GM21390 (cell line): Measurements from ENCODE around the gene ONECUT3.

Experiments
- ATAC-seq: cut with Tn5 transposase; IDR thresholded peaks from one replicate; pipeline ENCODE4 v1.9.1; 2021; ENCODE audit not compliant: unreplicated experiment

The ONECUT3 gene

GRCh38 chr19:1739960-1740629, 13.2 kb upstream of the ONECUT3 start:
- ATAC-seq, result no peak

- no peak for ATAC-seq
These were observed 10.2 kb upstream of the ONECUT3 start for GRCh38 chr19:1742989-1743696.

DNA sequence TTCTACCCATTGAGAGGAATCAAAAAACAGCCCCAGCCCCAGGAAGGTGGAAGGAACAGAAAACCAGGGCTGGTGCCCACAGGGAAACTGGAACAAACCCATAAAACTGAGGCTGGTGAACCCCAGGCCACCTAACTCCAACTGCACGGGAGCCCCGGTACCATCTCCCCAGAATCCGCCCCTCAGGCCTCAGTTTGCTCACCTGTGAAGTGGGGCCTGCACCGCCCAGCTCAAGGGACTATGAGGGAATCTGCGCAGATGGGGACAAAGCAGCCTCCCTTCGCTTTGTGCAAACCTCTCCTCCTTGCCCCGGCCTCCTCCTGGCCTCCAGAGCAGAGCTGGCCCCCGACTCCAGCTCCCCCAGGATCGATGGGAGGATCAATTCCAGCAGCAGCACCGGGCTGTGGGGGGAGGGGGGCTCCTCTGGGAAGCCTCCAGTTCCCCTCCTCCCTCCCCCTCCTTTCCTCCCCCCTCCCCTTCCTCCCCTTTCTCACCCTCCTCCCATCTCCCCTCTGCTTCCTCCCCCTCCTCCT, 9.1 kb upstream of the ONECUT3 start:
- no peak for ATAC-seq

DNA sequence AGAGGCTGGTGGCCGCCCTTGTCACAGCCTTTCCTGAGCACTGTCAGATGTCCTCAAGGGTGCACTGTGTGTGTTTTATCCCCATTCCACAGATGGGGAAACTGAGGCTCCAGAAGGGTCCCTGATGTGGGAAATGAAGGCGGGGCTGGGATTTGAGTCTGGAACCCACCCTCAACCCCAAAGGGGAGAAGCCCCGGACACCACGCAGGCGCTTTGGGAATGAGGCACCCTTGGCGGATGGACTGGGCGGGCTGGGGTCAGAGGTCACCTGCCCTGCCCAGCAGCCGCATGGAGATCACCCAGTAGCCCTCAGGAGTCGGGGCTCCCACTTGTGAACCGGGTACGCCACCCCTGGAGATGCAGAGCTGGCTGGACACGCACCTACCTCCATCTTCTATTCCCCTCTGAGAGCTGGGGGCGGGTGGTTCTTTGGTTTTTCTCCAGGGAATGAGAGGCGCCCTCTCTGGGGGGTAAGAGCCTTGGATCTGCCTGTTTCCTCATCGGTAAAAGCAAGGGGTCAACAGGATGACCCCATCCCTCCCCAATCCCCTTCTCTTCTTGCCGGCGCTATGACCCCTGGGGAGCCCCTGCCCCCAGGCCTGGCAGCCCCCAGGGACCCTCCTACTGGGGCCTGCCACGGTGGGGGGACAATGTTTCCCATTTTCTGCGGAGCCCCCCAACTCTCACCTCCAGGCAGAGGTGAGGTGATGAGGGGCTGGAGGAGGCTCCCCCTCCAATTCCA, 8.3 kb upstream of the ONECUT3 start:
- no peak for ATAC-seq

GRCh38 chr19:1745589-1746031, 7.7 kb upstream of the ONECUT3 start:
- ATAC-seq, result no peak

GRCh38 chr19:1746401-1747284, 6.7 kb upstream of the ONECUT3 start:
- no peak for ATAC-seq

- ATAC-seq, result no peak
These were observed 5.8 kb upstream of the ONECUT3 start for GRCh38 chr19:1747285-1748114.

- ATAC-seq, result no peak
These were observed 5.0 kb upstream of the ONECUT3 start for GRCh38 chr19:1748115-1748872.

GRCh38 chr19:1748873-1749341, 4.4 kb upstream of the ONECUT3 start:
- no peak for ATAC-seq

DNA sequence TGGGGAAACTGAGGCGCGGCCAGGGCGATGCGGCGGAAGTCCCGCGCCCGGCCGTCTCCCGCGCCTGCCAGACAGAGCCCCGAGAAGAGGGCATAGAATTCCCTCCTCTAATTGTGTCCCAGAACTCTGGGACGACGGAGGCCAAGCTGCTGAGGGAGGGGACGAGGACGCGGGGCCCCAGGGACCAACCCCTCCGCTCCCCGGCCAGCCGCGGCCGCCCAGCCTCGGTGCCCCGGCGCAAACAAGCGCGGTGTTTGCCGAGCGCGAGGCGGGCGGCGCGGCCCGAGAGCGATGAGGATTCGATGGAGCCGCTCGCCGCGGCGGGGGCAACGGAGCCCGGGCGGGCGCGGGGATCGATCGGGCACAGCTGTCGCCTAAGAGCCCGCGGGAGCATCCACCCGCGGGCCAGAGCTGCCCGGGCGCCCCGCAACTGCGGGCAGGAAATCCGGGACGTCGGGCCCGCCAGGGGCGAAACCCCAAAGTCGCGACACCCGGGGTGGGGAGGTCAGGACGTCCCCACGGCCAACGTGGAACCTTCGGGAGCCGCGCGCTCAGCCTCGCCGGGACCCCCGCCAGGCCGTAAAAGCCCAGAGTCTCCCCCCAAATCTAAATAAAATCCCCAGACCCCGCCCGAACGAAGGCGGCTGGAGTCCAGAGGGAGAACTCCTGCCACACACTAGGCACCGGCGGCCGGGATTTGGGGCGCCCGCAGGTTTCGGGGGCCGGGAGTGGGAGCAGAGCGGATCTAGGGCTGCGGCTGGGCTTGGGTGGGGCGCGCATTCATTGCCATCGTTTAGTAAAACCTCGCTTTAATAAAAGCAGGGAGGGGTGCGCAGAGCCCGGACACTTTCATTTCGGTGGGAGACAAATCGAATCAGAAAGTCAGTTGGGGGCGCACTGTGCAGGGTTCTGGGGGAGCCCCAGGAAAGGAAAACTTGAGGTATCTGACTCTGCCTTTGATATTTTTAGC, 3.6 kb upstream of the ONECUT3 start:
- no peak for ATAC-seq

DNA sequence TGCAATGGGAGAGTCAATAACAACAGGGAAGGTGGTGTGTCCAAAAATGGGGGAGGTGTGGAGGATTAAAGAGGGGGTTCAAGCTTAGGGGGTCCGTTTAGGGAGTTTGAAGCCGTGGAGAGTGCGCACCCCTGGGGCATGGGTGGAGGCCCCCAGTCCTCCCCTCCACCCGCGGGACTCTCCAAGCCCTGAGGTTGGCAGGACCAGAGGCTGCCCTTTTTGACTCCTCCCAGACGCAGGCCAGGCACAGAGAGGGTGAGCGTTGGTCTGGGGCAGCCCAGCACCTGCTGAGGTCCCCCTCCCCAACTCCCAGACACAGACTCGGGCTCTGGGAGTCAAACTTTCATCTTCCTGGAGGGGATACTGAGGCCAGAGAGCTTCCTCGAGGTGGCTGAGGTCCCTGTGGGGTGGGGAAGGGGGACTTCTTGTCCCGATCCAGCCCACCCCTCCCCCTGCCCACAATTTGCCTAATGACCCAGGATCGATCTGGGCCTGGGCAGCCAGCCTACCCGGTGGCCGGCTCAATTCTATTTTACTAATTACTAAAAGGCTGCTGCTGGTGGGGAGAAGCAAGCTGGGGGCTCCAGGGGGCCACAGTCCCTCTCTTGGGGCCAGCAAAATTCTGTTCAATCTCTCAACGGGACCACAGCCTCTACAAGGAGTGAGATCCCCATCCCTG, 2.8 kb upstream of the ONECUT3 start:
- ATAC-seq, result no peak

DNA sequence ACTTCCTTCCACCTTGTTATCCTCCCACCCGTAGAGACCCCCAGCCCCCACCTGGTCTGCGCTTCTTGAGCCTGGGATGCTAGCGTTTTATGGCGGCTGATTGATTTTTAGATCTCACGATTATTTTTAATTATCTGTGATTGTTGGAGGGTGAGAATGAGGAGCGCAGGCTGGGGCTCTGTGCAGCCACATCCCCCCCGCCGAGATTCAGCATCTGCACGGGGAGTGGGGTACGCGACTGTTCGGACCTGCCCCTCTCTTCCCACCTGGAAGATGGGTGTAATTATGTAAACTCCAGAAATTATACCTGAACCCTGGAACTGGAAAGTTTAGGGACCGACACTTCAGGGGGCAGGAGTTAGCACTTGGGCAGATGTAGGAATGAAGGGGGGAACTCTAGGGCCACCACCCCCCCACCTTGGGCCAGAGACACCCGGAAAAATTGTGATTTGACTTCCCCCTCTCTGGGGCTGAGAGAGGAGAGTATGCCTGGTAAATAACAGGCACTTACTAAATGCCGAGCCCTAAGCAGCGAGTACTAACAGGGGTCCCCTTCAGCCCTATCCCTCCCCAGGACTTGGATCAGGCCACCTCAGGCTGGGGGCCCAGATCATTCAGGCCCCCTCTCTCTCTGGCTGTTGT, 1.8 kb upstream of the ONECUT3 start:
- no peak for ATAC-seq

DNA sequence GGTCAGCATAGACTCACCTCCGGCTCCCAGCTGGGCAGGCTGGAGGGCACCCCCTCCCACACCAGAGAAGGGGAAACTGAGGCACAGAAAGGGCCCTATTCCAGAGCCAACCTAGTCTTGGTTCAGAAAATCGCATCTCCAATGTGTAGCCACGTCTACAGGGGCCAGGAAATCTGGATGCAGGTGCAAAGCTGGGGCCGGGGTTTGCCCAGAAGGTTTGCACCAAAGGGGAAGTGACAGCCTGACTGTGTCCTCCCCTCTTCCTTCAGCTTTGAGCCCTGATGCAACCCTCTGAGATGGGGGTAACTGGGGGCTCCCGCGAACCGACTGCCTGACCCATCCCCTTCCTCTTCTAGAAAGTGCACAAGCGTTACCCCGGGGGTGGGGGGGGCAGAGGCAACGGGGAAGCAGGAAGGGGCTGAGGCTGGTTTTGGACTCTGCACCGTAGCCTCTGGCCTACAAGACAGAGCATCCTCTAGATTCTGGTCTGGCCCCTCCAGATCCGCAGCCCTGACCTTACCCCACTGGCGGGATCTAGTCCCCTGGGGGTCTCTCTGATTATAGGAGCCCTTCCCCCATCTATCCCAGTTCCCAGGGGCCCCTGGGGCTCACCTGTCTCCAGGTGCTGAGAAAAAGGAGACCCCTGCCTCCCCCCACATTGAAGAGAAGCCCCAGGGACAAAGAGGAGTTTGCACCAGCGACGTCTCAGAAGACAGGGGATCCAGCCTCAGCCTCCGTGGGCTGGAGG, 1.1 kb upstream of the ONECUT3 start:
- ATAC-seq, result no peak

- ATAC-seq, result no peak
These were observed 821 bp downstream of the ONECUT3 start for GRCh38 chr19:1754018-1754635.

GRCh38 chr19:1754636-1755466, 1.5 kb downstream of the ONECUT3 start:
- ATAC-seq, result no peak
